Naive B cell (primary cell): ENCODE measurements around the gene ATXN7. TPM values are rescaled to one million over a fixed set of nuclear protein-coding genes. Genes with fewer than 3 reads are reported as not detected.

Experiments used
- ATAC-seq, 2 donors: fragments of 150-1000 bp; cut with Tn5 transposase; 2 replicates each; pipeline ENCODE4 v1.10.0; 2021; ENCODE audit warnings: low read depth in 2 of 2, mild to moderate bottlenecking in 2 of 2, moderate library complexity in 2 of 2
- DNase-seq: peaks from one replicate; pipeline ENCODE4 v3.0.0; 2022
- H3K27ac Mint-ChIP-seq, 6 donors: one replicate each; pipeline ENCODE4 v1.8.0; 2020 to 2022; ENCODE audit warnings: mild to moderate bottlenecking in 6 of 6, mixed read lengths in 6 of 6, moderate library complexity in 5 of 6, inconsistent platforms in 2 of 6
- H3K27me3 Mint-ChIP-seq, 3 donors: one replicate each; pipeline ENCODE4 v1.8.0; 2021 to 2022; ENCODE audit warnings: mixed read lengths in 3 of 3, mild to moderate bottlenecking in 1 of 3
- H3K36me3 Mint-ChIP-seq, 2 donors: one replicate each; pipeline ENCODE4 v1.8.0; 2020 to 2022; ENCODE audit warnings: mixed read lengths in 2 of 2, inconsistent platforms in 1 of 2, mild to moderate bottlenecking in 1 of 2
- H3K4me1 Mint-ChIP-seq, 3 donors: one replicate each; pipeline ENCODE4 v1.8.0; 2020 to 2022; ENCODE audit warnings: mixed read lengths in 3 of 3, inconsistent platforms in 1 of 3, mild to moderate bottlenecking in 1 of 3, moderate library complexity in 1 of 3
- H3K4me3 Mint-ChIP-seq, 8 donors: one replicate each; pipeline ENCODE4 v1.8.0; 2020 to 2022; ENCODE audit warnings: mild to moderate bottlenecking in 8 of 8, mixed read lengths in 8 of 8, moderate library complexity in 8 of 8, inconsistent platforms in 2 of 8
- H3K9me3 Mint-ChIP-seq, 7 donors: one replicate each; pipeline ENCODE4 v1.8.0; 2020 to 2022; ENCODE audit warnings: mixed read lengths in 7 of 7, mild to moderate bottlenecking in 5 of 7, inconsistent platforms in 2 of 7, moderate library complexity in 1 of 7
- polyA plus RNA-seq, 6 donors: library from polyadenylated mRNA; unstranded; fragments of 300-500 nt; fragmentation: Illumina TruSeq; gene quantifications; one replicate each; pipeline ENCODE4 v1.2.3, GENCODE V29; 2021; ENCODE audit warnings: low read depth in 6 of 6

ATXN7 gene
- polyA plus RNA-seq, 6 donors from 2014 or later: 2.5 to 7.2 (median 4.9) TPM

DNA sequence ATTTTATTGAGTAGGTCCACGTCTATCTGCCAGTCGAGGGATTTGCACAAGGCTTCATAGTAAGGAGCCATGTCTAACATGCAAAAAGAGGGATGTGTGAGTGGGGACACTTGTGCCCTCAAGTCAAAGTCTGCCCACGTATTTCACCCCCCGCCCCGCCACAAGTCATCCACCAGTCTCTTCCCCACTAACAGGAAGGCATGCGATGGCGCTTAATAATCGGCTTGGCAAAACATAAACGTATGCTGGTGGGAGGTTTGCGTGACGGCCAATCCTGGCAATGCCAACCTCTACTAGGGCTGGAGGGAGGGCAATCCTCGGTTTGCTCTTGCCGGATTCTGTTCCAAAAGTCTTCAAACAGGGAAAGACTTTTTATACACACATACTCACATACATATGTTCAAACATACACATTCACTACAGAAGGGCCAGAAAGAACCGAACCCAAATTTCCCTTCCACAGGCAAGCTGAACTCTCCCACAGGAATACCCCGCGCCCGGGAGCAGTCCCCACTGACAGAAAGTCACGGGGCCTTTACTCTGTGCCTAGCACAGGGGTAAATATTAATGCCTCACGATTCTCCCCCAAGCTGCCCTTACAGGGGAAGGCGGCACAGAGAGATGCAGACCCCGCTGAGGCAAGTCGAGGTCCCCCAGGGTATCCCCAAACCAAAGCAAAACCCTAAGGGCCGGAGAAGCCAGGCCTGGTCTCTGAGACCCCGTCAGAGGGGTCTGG lies 159.0 kb downstream of the ATXN7 start:
- Mint-ChIP-seq H3K4me1 (peaks cover 14 to 33% (median 15%) of the 10 kb centered on the region in 3 donors), H3K9me3 (no peaks in the 10 kb centered on the region), H3K27me3 (peaks cover 0 to 8% (median 8%) of the 10 kb centered on the region in 3 donors), H3K4me3 (peak overlapping the region; percentile 86 to 94 (median 89)), H3K27ac (peak overlapping the region in 5 of 6 donors; percentile 84 to 95 (median 90)), H3K36me3 (peaks cover 0 to 4% of the 10 kb centered on the region in 2 donors)
- ATAC-seq: no peak
- no peak for DNase-seq

DNA sequence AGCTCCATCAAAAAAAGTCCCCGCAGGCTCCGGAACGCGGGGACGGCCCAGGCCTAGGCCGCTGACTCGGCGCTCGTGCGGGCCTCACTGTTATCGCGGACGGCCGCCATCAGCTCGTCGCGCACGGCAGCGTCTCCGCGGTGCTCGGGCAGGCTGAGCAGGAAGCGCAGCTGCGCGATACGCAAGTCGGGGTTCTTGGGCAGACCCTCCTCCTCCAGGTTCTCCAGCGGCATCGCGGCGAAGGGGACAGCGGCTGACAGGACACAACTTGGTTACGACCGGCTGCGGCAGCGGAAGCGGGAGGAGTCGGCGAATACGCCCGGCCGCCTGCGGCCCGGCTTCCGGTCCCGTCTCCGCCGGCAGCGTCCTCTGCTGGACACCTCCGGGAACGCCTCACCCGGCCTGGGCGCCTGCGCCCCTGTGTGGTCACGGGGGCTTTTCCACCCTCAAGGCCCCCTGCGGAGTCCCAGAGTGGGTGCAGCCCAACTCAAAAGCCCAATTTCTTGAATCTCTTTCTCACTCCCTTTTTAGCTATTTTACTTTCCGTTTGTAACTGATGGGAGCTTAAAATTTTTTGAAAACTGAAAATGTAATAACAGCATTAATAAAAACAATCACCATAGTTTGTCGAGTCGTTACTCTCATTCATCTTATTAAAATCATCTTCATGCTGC lies 159.7 kb downstream of the ATXN7 start, which contains the start of gene PSMD6:
PSMD6 (minus strand) TSS at position 308 of the 674 bp plus-strand sequence; CDS start at position 233, 75 bp downstream.
- DNase-seq (peak; percentile 94), ATAC-seq (peak; percentile 92)
- H3K9me3 Mint-ChIP-seq: no peaks in the 10 kb centered on the region
- peaks cover 12 to 33% (median 15%) of the 10 kb centered on the region in 3 donors for H3K4me1 Mint-ChIP-seq
- peaks cover 0 to 16% (median 10%) of the 10 kb centered on the region in 3 donors for H3K27me3 Mint-ChIP-seq
- peak within 1 kb of the TSS; percentile 86 to 94 (median 89) for H3K4me3 Mint-ChIP-seq
- H3K36me3 Mint-ChIP-seq: peaks cover 0 to 4% of the 10 kb centered on the region in 2 donors
- peak within 1 kb of the TSS; percentile 76 to 95 (median 88) for H3K27ac Mint-ChIP-seq

GRCh38 chr3:64023861-64024223 lies 160.2 kb downstream of the ATXN7 start:
- H3K27ac Mint-ChIP-seq: peak overlapping the region; percentile 44 to 95 (median 85)
- H3K27me3 Mint-ChIP-seq: peaks cover 2 to 21% (median 12%) of the 10 kb centered on the region in 3 donors
- peaks cover 11 to 33% (median 15%) of the 10 kb centered on the region in 3 donors for H3K4me1 Mint-ChIP-seq
- H3K9me3 Mint-ChIP-seq: no peaks in the 10 kb centered on the region
- ATAC-seq (no peak), DNase-seq (no peak)
- peaks cover 0 to 1% of the 10 kb centered on the region in 2 donors for H3K36me3 Mint-ChIP-seq
- H3K4me3 Mint-ChIP-seq: peak overlapping the region; percentile 86 to 94 (median 89)

GRCh38 chr3:64026346-64026745 lies 162.7 kb downstream of the ATXN7 start:
- Mint-ChIP-seq H3K36me3 (no peaks in the 10 kb centered on the region), H3K27me3 (peaks cover 8 to 30% (median 22%) of the 10 kb centered on the region in 3 donors), H3K4me3 (peak overlapping the region in 1 of 8 donors; percentile 46), H3K4me1 (peaks cover 14 to 33% (median 20%) of the 10 kb centered on the region in 3 donors), H3K9me3 (no peaks in the 10 kb centered on the region), H3K27ac (no peak overlapping the region)
- DNase-seq: no peak
- ATAC-seq: no peak

GRCh38 chr3:64027658-64028057 lies 164.0 kb downstream of the ATXN7 start:
- Mint-ChIP-seq H3K27me3 (peaks cover 8 to 31% (median 30%) of the 10 kb centered on the region in 3 donors), H3K9me3 (no peaks in the 10 kb centered on the region), H3K4me1 (peaks cover 8 to 20% (median 9%) of the 10 kb centered on the region in 3 donors), H3K27ac (no peak overlapping the region), H3K36me3 (no peaks in the 10 kb centered on the region), H3K4me3 (peak overlapping the region in 1 of 8 donors; percentile 22)
- ATAC-seq (no peak), DNase-seq (no peak)

DNA sequence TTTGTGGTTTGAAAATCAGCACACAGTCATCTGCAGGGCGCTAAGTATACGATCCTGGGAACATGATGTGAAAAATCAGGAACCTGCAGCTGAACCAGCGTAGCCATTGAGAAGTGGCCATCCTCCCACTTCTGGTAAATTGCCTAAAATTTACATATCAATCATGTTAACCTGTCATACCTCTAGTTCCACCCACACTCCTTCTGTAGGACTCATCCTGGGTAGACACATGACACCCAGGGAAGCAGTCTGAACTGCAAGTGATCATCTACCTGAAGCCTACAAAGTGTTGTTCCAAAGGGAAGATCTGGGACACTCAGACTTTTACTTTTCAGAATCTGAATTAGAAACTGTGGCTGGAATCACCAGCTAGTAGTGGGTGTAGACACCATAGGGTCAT lies 165.1 kb downstream of the ATXN7 start:
- ATAC-seq: no peak
- Mint-ChIP-seq H3K4me3 (no peak overlapping the region), H3K4me1 (peaks cover 5 to 14% (median 9%) of the 10 kb centered on the region in 3 donors), H3K27me3 (peaks cover 8 to 32% (median 30%) of the 10 kb centered on the region in 3 donors), H3K9me3 (peaks cover 0 to 2% (median 0%) of the 10 kb centered on the region in 7 donors), H3K36me3 (no peaks in the 10 kb centered on the region), H3K27ac (peak overlapping the region in 1 of 6 donors; percentile 83)
- DNase-seq: no peak

DNA sequence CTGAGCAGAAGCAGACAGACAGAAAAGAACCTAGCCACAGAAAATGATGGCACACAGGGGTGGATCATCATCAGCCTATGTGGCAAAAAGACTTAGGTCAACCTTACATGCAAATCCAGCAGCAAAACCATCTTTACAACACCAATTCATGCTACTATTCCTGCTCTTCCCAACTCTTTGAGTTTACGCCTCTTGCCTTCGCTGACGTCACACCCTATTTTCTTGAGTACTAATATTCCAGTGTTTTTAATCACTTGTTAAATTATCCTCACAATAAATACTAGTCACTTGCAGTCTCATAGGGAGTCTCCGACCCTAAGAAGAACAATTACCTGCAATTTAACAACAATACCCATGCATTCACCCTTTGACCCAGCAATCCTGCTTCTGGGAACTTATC lies 165.6 kb downstream of the ATXN7 start:
- peaks cover 1 to 7% (median 3%) of the 10 kb centered on the region in 7 donors for H3K9me3 Mint-ChIP-seq
- peaks cover 5 to 9% (median 9%) of the 10 kb centered on the region in 3 donors for H3K4me1 Mint-ChIP-seq
- peak overlapping the region in 1 of 6 donors; percentile 83 for H3K27ac Mint-ChIP-seq
- peaks cover 8 to 38% (median 30%) of the 10 kb centered on the region in 3 donors for H3K27me3 Mint-ChIP-seq
- ATAC-seq: no peak
- DNase-seq: no peak
- no peaks in the 10 kb centered on the region for H3K36me3 Mint-ChIP-seq
- no peak overlapping the region for H3K4me3 Mint-ChIP-seq

- H3K27me3 Mint-ChIP-seq: peaks cover 8 to 42% (median 30%) of the 10 kb centered on the region in 3 donors
- peak overlapping the region in 4 of 6 donors; percentile 70 to 90 (median 82) for H3K27ac Mint-ChIP-seq
- peak overlapping the region; percentile 28 to 93 (median 84) for H3K4me3 Mint-ChIP-seq
- peak; percentile 100 for ATAC-seq
- H3K9me3 Mint-ChIP-seq: peaks cover 2 to 7% (median 5%) of the 10 kb centered on the region in 7 donors
- DNase-seq: peak; percentile 62
- no peaks in the 10 kb centered on the region for H3K36me3 Mint-ChIP-seq
- peaks cover 5 to 9% (median 7%) of the 10 kb centered on the region in 3 donors for H3K4me1 Mint-ChIP-seq
These were observed 167.1 kb downstream of the ATXN7 start for GRCh38 chr3:64030741-64031140.

DNA sequence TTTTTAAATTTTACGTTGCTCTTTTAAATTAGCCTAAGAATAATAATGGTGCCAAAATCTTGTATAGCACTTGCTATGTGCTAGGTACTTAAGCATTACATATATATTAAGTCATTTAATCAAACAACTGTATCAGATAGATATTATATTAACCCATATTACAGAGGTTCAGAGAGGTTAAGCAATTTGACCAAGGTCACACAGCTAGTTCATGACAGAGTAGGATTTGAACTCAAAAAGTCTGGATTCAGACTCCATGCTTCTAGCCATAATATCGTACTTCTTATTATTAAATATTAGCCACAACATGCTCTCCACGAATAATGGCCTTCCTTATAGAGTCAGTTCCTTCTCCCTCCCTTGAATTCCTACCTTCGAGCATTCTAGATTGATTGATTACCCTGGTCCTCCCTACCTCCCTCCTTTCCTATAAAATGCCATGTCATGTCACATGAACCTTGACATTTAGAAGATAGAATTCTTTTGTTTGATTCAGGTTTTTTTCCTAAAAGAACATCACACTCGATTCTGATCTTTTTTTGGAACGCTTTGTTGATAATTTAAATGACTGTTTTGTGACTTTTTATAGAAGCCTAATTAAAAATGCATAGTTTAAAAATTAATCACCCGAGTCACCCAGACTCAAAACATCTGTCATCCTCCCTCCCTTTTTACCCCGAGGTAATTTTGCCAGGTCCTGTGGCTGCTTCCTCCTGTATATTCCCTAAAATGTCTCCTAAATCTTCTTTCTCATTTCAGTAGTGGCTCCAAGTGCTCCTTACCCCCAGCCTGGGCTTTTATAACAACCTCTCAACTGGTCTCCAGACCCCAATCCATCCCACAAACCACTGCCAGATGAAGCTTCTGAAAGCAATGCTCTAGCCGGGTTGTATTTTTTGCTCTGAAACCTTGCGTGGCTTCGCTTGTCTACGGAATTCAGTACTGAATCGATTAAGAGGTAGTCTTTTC lies 168.2 kb downstream of the ATXN7 start:
- ATAC-seq: no peak
- peaks cover 8 to 42% (median 30%) of the 10 kb centered on the region in 3 donors for H3K27me3 Mint-ChIP-seq
- H3K36me3 Mint-ChIP-seq: no peaks in the 10 kb centered on the region
- H3K4me3 Mint-ChIP-seq: peak overlapping the region in 2 of 8 donors; percentile 48 to 71
- peaks cover 2 to 7% (median 5%) of the 10 kb centered on the region in 7 donors for H3K9me3 Mint-ChIP-seq
- H3K4me1 Mint-ChIP-seq: peaks cover 5 to 9% (median 7%) of the 10 kb centered on the region in 3 donors
- H3K27ac Mint-ChIP-seq: peak overlapping the region in 2 of 6 donors; percentile 16 to 47
- no peak for DNase-seq

- Mint-ChIP-seq H3K9me3 (peaks cover 2 to 7% (median 5%) of the 10 kb centered on the region in 7 donors), H3K27me3 (peaks cover 8 to 32% (median 17%) of the 10 kb centered on the region in 3 donors), H3K36me3 (no peaks in the 10 kb centered on the region), H3K4me3 (no peak overlapping the region), H3K4me1 (peaks cover 6 to 11% (median 8%) of the 10 kb centered on the region in 3 donors), H3K27ac (no peak overlapping the region)
- DNase-seq (no peak), ATAC-seq (no peak)
These were observed 169.4 kb downstream of the ATXN7 start for GRCh38 chr3:64033069-64033468.

DNA sequence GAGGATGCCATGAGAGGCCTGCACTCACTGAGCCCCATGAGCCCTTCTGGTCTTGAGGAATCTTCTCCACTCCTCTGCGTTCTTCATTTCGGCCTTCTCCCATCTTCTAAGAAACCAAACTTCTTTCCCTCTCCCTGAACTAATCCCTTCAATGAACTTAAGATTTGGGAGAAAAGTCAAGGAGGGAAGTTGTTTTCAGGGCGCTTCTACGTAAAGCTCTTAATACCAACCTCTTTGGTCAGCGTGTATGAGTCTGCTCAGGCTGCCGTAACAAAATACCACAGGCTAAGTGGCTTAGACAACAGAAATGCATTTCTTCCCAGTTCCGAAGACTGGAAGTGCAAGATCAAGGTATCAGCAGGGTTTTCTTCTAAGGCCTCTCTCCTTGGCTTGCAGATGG lies 173.4 kb downstream of the ATXN7 start:
- no peak for ATAC-seq
- Mint-ChIP-seq H3K9me3 (peaks cover 2 to 11% (median 5%) of the 10 kb centered on the region in 7 donors), H3K4me3 (no peak overlapping the region), H3K4me1 (peaks cover 28 to 31% (median 30%) of the 10 kb centered on the region in 3 donors), H3K27me3 (peaks cover 0 to 16% (median 0%) of the 10 kb centered on the region in 3 donors), H3K36me3 (no peaks in the 10 kb centered on the region), H3K27ac (no peak overlapping the region)
- DNase-seq: no peak

DNA sequence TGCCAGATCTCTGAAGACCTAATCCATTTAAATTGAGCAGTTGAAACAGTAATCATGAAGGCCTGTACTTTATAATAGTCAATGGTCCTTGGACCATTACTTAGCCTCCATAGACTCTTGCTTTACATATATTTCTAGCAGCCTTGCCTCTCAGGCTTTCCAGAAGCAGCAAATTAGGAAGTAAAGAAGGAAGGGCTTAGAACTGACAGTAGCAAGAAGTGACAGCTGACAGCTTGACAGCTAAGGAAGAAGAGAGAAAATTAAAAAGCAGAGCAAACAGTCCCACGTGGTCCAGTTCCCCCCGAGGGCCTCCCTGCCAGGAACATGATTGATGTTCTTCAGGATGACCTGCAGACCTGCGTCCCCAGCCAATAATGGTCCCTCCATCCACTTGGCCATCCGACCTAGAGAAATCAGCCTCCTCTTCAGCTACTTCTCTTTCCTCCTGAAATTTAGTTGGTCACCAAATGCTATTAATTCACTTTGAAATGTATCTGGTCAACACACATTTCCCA lies 174.6 kb downstream of the ATXN7 start:
- peak overlapping the region in 2 of 6 donors; percentile 42 to 61 for H3K27ac Mint-ChIP-seq
- DNase-seq (no peak), ATAC-seq (no peak)
- H3K27me3 Mint-ChIP-seq: peaks cover 0 to 11% (median 0%) of the 10 kb centered on the region in 3 donors
- H3K4me3 Mint-ChIP-seq: no peak overlapping the region
- H3K9me3 Mint-ChIP-seq: peaks cover 2 to 11% (median 5%) of the 10 kb centered on the region in 7 donors
- H3K4me1 Mint-ChIP-seq: peaks cover 28 to 31% (median 30%) of the 10 kb centered on the region in 3 donors
- no peaks in the 10 kb centered on the region for H3K36me3 Mint-ChIP-seq
